COLO829 (cell line): Measurements from ENCODE around the gene VPS11.
"Not testable (repeated sequence)": the region's sequence is repeated elsewhere in the genome, so short reads cannot be mapped to it uniquely, and the experiment has no call there.

Experiments
- DNase-seq: peaks from one replicate; pipeline ENCODE4 v3.0.0; 2012; ENCODE audit warnings: low spot score

The VPS11 gene

DNA sequence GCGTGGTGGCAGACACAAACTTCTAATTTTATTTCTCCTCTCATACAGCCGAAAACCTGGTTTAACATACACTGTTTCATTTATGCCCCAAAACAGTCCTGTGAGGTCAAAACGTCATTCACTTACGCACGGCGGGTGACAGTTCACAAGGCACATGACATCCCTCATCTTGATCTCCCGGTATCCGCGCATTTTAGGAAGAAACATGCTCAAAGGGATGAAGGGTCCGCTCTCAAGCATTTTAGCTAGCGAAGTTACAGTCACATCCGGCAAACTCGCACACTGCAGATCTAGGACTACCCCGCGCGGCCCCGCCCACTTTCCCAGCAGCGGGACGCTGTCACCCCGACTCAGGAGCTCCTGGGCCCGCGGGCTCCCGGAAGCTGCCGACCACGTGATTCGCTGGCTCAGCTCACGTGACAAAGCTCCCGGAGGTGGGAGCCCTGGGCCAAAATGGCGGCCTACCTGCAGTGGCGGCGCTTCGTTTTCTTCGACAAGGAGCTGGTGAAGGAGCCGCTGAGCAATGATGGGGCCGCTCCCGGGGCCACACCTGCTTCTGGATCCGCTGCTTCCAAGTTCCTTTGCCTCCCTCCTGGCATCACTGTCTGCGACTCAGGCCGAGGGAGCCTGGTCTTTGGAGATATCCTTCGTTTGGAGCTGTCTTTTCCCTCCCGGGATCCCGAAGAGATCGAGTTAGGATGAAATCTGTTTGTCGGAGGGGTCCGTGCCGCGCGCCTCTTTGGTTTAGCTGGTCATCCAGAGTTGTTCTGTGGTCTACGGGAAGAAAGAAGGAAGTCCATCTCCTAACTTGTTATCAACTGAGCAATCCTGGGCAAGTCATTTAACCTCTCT lies at the start of gene VPS11:
VPS11 (plus strand) TSS at position 448 of the 852 bp plus-strand sequence; CDS start at position 454, 6 bp downstream.
- peak; percentile 96 for DNase-seq

GRCh38 chr11:119018074-119018938 lies 49.3 kb upstream of the VPS11 start, which contains the start of the genes RPS25 and TRAPPC4:
RPS25 (minus strand) TSS chr11:119018343; CDS start chr11:119018284, 59 bp downstream.
TRAPPC4 (plus strand) TSS chr11:119018766; CDS start chr11:119018796, 30 bp downstream.
- DNase-seq = peak; percentile 91

DNA sequence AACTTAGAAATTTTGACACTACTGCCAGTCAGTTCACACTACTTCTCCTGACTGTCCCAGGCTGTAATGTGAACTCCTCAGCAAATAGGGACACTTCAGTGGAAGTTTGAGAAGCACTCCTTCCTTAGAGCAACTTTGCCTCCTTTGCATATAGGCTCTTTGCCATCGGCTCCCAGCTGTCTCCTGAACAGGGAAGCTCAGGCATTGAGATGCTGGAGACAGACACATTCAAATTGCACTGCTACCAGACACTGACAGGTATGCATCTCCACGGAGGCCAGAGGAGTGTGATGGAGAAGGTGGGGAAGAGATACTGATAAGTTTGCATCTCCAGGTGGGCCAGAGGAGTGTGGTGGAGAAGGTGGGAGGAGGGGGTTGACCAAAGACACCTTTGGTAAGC lies 47.6 kb upstream of the VPS11 start:
- DNase-seq = no peak

DNA sequence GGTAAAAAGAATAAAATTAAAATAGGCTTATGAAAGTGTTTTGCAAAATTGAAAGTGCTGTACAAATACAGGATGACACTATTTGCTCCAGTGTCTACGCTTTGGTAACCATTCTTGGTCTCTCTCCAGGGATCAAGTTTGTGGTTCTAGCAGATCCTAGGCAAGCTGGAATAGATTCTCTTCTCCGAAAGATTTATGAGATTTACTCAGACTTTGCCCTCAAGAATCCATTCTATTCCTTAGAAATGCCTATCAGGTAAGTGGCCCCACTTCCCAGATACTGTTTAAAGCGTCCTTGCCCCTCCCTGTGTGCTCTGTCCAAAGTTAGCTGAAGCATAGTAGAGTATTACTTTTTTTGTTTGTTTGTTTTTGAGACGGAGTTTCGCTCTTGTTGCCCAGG lies 46.0 kb upstream of the VPS11 start:
- no peak for DNase-seq

DNA sequence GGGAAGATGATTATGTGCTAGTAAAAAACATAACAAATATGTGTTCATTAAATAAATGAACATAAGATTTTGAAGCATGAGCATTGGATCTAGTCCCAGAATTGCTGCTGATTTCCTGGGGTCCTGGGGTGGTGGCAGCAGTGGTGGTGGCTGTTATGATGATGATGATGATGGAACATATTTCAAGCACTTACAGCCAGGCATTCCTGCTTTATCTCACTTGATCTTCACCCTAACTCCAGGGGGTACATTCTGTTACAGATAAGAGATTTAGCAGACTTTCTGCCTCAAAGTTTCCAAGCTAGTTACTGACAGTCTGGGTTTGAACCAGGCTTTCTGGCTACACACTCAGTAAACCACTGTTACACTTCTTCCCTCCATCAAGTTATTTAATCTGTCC lies 43.9 kb upstream of the VPS11 start:
- DNase-seq = no peak

DNA sequence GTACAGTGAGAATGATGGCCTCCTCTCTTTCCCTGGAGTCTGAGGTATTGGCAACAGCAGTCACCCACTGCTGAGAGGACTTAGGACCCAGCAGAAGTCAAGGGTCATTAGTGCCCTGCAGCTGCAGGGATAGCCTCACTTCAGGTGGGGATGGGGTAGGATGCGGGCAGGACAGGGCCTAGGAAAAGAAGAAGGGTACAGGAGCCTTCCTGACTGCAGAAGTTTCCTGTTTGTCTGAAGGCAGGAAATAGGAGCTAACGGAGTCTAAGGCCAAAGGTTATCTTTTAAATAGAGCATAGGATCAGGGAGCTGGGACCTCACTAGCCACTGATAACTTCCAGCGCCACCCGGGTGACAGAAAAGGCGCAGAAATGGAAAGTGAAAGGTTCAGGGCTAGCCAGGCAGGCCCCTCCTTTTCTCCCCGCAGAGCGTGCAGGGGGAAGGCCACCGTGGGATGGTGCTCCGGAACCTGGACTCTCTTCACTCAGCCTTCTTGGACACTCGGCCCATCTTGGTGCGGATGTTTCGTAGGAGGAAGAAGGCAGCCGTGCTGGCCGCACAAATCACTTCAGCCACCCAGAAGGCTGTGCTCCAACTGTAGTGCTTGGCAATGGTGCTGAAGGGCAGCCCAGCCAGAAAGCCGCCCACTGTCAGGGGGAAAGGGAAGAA lies 43.1 kb upstream of the VPS11 start:
- DNase-seq = no peak

- no peak for DNase-seq
These were observed 42.5 kb upstream of the VPS11 start for GRCh38 chr11:119025099-119025473.

DNA sequence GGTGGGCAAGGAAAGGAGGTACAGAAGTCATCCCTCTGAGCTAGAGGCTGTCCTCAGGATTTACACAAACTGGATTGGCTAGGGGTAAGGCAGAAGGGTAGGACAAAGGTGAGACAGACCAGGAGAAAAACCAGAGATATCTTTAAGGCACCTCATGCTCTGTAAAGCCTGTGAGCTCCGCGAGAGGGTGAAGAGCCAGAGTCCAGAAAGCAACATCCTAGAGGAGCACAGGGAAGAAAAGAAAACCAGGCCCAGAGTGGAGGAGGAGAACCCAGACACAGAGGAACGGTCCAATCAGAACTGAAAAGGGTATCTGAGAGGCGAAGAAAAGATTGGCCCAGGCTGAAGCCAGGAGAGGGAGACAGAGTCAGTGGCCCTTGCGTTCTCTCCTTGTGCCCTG lies 42.1 kb upstream of the VPS11 start:
- no peak for DNase-seq

DNA sequence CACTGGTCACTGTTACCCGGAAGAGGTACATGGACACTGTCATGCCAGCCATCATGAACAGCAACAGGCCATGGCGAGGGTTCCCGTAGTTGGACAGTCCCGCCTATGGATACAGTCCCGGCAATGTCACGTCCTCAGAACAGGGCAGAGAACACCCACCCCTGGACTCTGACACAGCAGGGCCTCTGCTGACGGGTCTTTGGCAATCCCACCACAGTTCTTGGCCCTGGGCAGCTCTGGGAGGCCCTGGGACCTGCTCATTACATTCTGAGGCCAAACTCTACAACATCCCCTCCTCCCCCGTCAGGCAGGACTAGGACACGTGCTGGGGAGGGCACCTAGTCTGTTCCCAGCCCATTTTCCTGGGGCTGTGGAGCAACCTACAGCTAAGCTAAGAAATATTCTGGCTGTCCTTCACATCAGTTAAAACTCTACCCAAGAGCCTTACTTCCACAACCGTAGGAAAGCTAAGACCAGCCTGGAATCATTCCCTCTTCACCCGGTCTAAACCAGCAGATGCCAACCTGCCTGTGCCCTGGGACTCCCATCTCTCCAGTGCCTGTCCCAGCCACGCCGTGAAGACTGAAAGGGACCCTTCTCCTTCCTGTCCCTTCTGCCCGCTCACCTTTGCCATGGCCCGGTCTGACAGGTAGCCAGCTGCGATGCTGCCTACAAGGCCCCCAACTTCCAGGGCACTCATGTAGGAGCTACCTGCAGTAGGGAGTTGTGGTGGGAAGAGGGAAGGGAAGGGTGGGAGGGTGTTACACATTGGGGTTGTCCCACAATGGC lies 41.4 kb upstream of the VPS11 start:
- no peak for DNase-seq

GRCh38 chr11:119026970-119027369 lies 40.6 kb upstream of the VPS11 start:
- DNase-seq = no peak

DNA sequence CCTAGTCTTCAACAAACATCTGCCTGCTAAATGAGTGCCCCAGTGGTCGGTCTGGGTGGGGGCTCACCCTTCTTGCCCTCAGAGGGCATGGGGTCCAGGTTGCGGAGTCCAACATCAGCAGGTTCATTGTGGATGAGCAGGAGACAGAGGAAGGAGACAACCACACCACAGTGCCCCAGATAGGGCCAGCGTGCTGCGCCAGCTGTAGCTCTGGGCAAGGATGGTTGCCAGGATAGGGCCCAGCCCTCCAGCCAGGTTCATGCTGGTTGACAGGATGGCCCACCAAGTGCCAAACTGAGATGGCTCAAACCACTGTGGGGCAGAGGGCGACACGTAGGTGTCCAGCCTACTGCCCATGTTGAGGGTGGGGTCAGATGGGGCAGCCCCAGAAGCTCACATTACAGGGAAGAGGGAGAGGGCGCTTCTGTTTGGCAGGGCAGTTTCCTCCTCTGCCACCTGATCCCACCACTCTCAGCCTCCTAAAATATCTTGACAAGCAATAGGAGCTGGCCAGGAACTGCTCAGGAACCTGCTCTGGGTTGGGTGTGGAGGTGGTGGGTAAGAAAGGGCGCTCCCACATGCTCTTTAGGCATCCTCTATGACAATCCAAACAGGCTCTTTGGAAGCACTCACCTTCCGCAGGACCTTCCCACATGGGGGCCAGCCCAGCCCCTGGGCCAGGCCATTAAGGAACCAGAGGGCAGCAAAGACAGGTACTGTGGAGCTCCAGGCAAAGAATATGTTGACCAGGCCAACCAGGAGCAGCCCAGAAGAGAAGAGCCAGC lies 39.9 kb upstream of the VPS11 start:
- no peak for DNase-seq

- DNase-seq = no peak
These were observed 39.1 kb upstream of the VPS11 start for GRCh38 chr11:119028346-119029068.

DNA sequence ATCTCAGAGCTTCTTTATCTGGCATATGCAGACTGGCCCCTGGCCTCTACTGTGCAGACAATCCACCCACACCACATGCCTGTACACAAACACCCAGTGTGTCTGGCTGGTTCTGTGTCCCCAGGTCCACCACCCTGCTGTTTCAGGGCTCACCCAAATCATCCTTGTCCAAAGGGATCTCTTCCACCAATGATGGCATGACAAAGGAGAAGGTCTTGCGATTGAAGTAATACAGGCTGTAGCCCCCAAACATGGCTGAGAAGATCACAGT lies 38.6 kb upstream of the VPS11 start:
- no peak for DNase-seq

DNA sequence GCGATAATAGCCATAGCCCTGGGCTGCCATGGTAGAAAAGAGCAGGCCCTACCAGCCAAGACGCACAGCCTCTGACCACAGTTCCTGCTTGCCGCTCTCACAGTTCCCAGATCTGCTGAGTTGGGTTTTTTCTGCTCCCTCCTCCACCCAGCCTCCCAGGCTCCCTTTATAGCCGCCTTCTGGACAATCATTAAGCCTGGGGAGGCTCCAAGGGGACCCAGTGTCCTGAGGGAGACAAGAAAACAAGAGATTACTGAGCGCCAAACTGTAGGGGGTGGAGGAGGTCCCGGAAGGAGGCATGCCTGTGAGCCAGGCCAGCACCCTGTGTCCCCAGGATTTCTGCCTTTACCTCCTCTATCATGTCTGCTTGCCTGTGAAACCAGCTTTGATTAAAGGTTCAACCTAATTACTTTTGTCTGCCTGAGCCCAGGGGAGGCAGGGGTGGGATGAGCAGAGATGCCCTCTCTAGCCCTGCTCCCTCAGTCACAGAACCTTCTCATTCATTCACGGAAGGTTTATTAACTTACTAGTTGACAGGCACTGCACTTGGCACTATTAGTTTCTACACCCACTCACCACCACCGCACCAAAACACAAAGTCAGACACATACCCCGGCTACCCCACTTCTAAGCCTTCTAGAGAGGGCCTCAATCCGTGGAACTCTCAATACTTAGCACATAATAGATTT lies 38.1 kb upstream of the VPS11 start:
- DNase-seq = no peak

GRCh38 chr11:119030029-119030328 lies 37.6 kb upstream of the VPS11 start:
- DNase-seq = no peak

GRCh38 chr11:119030329-119031047 lies 37.1 kb upstream of the VPS11 start, which contains the start of gene SLC37A4:
SLC37A4 (minus strand) TSS chr11:119030877.
- peak; percentile 97 for DNase-seq

GRCh38 chr11:119031912-119032280 lies 35.7 kb upstream of the VPS11 start:
- DNase-seq = no peak

- DNase-seq = not testable (repeated sequence)
These were observed 34.2 kb upstream of the VPS11 start for GRCh38 chr11:119033421-119033820.

GRCh38 chr11:119034813-119035212 lies 32.8 kb upstream of the VPS11 start:
- DNase-seq = no peak
